Body of pancreas (tissue), 4 donors: ENCODE measurements around the gene SDHAF1. TPM values are rescaled to one million over a fixed set of nuclear protein-coding genes. Genes with fewer than 3 reads are reported as not detected.

ENCODE experiments used
- ATAC-seq: fragments of 150-250 bp; one replicate; pipeline ENCODE4 v1.9.1; 2016
- DNase-seq, 4 donors: peaks; one replicate each; pipeline ENCODE4 v3.0.0-alpha.2; 2019
- H3K27ac ChIP-seq, 4 donors: fragments of 200-600 bp; sonication (generic); 1 replicate in 3 of 4; 2 replicates in 1 of 4; pipeline versions ENCODE4 v1.5.1 to v1.6.1; 2016 to 2019; ENCODE audit warnings: mild to moderate bottlenecking in 1 of 4, mixed read lengths in 1 of 4, moderate library complexity in 1 of 4
- H3K27me3 ChIP-seq, 2 donors: fragments of 200-600 bp; sonication (generic); one replicate each; pipeline ENCODE4 v1.6.0; 2016; ENCODE audit warnings: mild to moderate bottlenecking in 1 of 2
- H3K36me3 ChIP-seq, 2 donors: fragments of 200-600 bp; sonication (generic); replicated peaks in 1 of 2; 2 replicates each; pipeline ENCODE4 v1.5.1; 2016; ENCODE audit warnings: low read depth in 2 of 2; ENCODE audit not compliant: insufficient read depth in 1 of 2
- H3K4me1 ChIP-seq: fragments of 200-600 bp; sonication (generic); one replicate; pipeline ENCODE4 v1.6.0; 2016
- H3K4me3 ChIP-seq, 2 donors: fragments of 200-600 bp; sonication (generic); 1 replicate in 1 of 2; 2 replicates in 1 of 2; pipeline ENCODE4 v1.5.1; 2016 to 2019
- H3K9me3 ChIP-seq, 3 donors: fragments of 200-600 bp; sonication (generic); 1 replicate in 2 of 3; 2 replicates in 1 of 3; pipeline ENCODE4 v1.5.1; 2016
- POLR2A ChIP-seq, 3 donors: fragments of 450-650 bp; IDR thresholded peaks; one replicate each; pipeline ENCODE4 v1.6.1; 2016; ENCODE audit warnings: antibody characterized with exemption in 3 of 3, mild to moderate bottlenecking in 2 of 3
- WGBS, 2 donors: methylation state at CpG; one replicate each; pipeline ENCODE4 v1.1.5; 2017; 5-methylcytosine and 5-hydroxymethylcytosine counted together
- intact Hi-C: fragments of 100-400 bp; cut with DNase I; formaldehyde crosslinking; loops from one replicate; pipeline ENCODE4 v1.15.1; 2023
- total RNA-seq, 2 donors: library from RNA; depleted of rRNA; stranded (reverse); fragments of >200 nt; gene quantifications; one replicate each; pipeline ENCODE4 v1.1.0, GENCODE V29; 2016
- TF ChIP-seq, protein P1 (sequence below), 7 experiments: fragments of 450-650 bp in 4 of 7; fragments of 200-600 bp in 3 of 7; sonication (generic) in 3 of 7; IDR thresholded peaks; one replicate each; pipeline ENCODE4 v1.5.1; 2016 to 2019; ENCODE audit warnings: antibody characterized with exemption in 7 of 7

Gene SDHAF1
- total RNA-seq, 2 donors from 2014 or later, result 33.9 to 39.2 TPM

DNA sequence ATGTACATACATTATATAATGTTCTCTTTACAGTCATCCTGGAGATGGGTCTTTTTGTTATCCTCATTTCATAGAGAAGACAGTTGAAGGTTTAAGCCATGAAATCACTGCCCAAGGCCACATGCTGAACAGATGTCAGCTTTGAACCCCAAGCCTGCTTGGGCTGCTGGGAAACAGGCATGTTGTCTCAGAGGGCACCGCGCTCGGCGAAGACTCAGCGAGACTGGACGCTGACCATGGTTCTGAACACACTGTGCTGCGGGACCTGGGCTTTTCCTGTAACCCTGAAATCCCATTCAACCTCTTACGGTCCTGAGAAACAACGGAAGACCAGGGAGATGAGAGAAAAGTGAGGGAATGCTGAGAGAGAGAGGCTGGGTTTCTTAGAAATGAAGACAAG, 31.5 kb upstream of the SDHAF1 start:
- peaks cover 11% of the 10 kb centered on the region for H3K4me1 ChIP-seq
- H3K4me3 ChIP-seq, result no peak overlapping the region
- WGBS, 2 donors, result 2 to 3% methylated on average over 8 to 9 of the region's 9 CpGs
- ATAC-seq (no peak), DNase-seq (peak; percentile 30 to 51 (median 36))
- intact Hi-C loops, result no loop called here
- no peaks in the 10 kb centered on the region for H3K9me3 ChIP-seq
- H3K36me3 ChIP-seq, result no peaks in the 10 kb centered on the region
- TF ChIP-seq, protein P1, sequence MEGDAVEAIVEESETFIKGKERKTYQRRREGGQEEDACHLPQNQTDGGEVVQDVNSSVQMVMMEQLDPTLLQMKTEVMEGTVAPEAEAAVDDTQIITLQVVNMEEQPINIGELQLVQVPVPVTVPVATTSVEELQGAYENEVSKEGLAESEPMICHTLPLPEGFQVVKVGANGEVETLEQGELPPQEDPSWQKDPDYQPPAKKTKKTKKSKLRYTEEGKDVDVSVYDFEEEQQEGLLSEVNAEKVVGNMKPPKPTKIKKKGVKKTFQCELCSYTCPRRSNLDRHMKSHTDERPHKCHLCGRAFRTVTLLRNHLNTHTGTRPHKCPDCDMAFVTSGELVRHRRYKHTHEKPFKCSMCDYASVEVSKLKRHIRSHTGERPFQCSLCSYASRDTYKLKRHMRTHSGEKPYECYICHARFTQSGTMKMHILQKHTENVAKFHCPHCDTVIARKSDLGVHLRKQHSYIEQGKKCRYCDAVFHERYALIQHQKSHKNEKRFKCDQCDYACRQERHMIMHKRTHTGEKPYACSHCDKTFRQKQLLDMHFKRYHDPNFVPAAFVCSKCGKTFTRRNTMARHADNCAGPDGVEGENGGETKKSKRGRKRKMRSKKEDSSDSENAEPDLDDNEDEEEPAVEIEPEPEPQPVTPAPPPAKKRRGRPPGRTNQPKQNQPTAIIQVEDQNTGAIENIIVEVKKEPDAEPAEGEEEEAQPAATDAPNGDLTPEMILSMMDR (IDR thresholded peaks at IDR 0.05), result no peak
- no peak for TF ChIP-seq POLR2A (IDR thresholded peaks at IDR 0.05)
- peaks cover 0 to 11% of the 10 kb centered on the region in 2 donors for H3K27me3 ChIP-seq
- no peak overlapping the region for H3K27ac ChIP-seq

DNA sequence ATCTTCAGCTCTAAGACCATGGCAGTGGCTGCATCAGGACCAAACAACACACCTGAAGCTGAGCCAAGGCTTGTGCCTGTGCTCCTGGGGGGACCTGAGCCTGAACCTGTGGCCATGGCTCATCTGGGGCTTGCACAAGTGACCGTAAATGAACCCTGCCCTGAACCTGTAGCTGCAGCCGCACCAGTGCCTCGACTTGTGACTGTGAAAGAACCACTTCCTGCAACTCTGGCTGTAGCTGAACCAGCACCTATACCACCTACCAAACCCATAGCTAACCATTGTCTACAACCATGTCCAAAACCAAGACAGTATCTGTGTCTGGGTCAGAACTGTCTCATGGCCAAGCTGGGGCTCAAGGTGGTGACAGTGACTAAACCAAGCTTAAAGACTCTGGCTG, 28.2 kb upstream of the SDHAF1 start:
- Histone ChIP-seq H3K27me3 (no peaks in the 10 kb centered on the region), H3K4me3 (no peak overlapping the region), H3K36me3 (no peaks in the 10 kb centered on the region), H3K27ac (no peak overlapping the region), H3K9me3 (no peaks in the 10 kb centered on the region), H3K4me1 (no peaks in the 10 kb centered on the region)
- TF ChIP-seq, protein P1 (IDR thresholded peaks at IDR 0.05), result no peak
- no peak for TF ChIP-seq POLR2A (IDR thresholded peaks at IDR 0.05)
- 20 to 89% methylated on average over 1 to 3 of the region's 3 CpGs for WGBS, 2 donors
- intact Hi-C loops, result no loop called here
- DNase-seq (no peak), ATAC-seq (no peak)

DNA sequence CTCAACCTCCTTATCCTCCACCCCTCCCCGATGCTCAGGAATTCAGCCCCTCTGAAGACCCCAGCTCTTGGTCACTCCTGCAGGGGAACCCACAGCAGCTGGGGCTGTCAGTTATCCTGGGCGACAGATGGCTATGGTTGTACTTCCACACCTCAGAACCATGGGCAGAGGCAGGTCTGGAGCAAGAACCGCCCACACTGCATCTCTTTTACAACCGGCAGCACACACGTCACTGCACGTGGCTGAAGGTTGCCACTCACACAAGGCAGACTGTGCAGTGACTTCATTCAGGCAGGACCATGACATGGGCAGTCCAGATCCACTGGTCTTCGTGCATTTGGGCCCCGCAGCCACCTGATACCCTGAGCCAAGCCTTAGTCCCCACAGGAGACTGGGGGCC, 21.5 kb upstream of the SDHAF1 start:
- intact Hi-C loops, result no loop called here
- Histone ChIP-seq H3K27ac (no peak overlapping the region), H3K4me1 (no peaks in the 10 kb centered on the region), H3K9me3 (no peaks in the 10 kb centered on the region), H3K36me3 (no peaks in the 10 kb centered on the region), H3K27me3 (no peaks in the 10 kb centered on the region), H3K4me3 (no peak overlapping the region)
- no peak for TF ChIP-seq POLR2A (IDR thresholded peaks at IDR 0.05)
- TF ChIP-seq, protein P1 (IDR thresholded peaks at IDR 0.05), result no peak
- no peak for DNase-seq
- ATAC-seq, result no peak
- WGBS, 2 donors, result 42 to 86% methylated on average over 1 to 8 of the region's 8 CpGs

DNA sequence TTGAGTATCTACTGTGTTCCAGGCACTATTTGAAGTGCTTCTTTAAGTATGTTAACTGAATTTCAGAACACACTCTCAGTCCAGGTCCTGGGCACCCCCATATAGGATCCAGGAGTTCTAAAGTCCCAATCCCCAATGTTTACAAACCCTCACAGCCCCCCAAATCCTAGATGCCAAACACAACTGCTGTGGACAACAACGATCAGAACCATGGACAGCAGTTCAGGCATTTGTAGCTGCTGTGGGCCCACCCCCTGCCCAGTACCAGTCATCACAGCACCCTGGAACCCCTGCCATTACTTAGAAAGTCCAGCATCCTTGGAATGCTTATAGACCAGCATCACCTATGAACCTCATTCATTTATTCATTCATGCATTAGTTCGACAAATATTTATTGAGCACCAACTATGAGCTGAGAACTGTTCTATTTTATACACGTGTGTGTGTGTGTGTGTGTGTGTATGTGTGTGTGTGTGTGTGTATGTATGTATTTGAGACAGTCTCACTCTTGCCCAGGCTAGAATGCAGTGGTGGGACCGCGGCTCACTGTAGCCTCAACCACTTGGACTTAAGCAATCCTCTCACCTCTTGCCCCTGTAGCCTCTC, 19.3 kb upstream of the SDHAF1 start:
- H3K27me3 ChIP-seq, result no peaks in the 10 kb centered on the region
- no peaks in the 10 kb centered on the region for H3K9me3 ChIP-seq
- no peak overlapping the region for H3K27ac ChIP-seq
- TF ChIP-seq, protein P1 (IDR thresholded peaks at IDR 0.05), result no peak
- TF ChIP-seq POLR2A (IDR thresholded peaks at IDR 0.05), result no peak
- H3K36me3 ChIP-seq, result no peaks in the 10 kb centered on the region
- DNase-seq (no peak), ATAC-seq (no peak)
- no peaks in the 10 kb centered on the region for H3K4me1 ChIP-seq
- intact Hi-C loops, result no loop called here
- H3K4me3 ChIP-seq, result no peak overlapping the region
- WGBS, 2 donors, result 16 to 40% methylated on average over 4 to 5 of the region's 5 CpGs
